HS-5 (cell line): ENCODE measurements around the gene PHIP.
"Not testable (repeated sequence)": the region's sequence is repeated elsewhere in the genome, so short reads cannot be mapped to it uniquely, and the experiment has no call there.

Experiments used
- DNase-seq: peaks from one replicate; pipeline ENCODE4 v3.0.0-alpha.2; 2012; ENCODE audit warnings: low read depth

The PHIP gene

DNA sequence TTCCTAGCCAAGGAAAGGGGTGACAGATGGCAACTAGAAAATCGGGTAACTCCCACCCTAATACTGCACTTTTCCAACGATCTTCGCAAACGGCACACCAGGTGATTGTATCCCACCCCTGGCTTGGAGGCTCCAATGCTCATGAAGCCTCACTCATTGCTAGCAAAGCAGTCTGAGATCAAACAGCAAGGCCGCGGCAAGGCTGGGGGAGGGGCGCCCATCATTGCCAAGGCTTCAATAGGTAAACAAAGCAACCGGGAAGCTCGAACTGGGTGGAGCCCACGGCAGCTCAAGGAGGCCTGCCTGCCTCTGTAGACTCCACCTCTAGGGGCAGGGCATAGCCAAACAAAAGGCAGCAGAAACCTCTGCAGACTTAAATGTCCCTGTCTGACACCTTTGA is 156.9 kb downstream of the PHIP start:
- not testable (repeated sequence) for DNase-seq

- no peak for DNase-seq
Observed at GRCh38 chr6:78917788-78918187, 160.3 kb downstream of the PHIP start.

DNA sequence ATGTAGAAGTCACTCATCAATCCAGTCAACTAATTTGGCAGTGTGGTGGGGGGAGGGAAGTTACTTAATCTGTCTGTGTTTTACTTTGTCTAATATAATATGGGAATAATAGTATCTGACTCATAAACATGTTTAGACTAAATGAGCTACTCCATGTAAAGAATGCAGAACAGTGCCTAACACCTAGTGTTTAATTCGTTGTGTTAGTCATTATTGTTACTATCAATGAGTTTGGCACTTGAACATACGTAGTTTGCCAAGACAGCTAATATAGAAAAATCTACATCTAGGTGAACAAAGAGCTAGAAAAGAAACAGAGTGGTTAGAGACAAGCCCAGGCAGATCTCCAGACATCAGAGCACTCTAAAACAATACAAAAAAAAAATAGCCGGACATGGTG is 161.6 kb downstream of the PHIP start:
- DNase-seq: no peak

DNA sequence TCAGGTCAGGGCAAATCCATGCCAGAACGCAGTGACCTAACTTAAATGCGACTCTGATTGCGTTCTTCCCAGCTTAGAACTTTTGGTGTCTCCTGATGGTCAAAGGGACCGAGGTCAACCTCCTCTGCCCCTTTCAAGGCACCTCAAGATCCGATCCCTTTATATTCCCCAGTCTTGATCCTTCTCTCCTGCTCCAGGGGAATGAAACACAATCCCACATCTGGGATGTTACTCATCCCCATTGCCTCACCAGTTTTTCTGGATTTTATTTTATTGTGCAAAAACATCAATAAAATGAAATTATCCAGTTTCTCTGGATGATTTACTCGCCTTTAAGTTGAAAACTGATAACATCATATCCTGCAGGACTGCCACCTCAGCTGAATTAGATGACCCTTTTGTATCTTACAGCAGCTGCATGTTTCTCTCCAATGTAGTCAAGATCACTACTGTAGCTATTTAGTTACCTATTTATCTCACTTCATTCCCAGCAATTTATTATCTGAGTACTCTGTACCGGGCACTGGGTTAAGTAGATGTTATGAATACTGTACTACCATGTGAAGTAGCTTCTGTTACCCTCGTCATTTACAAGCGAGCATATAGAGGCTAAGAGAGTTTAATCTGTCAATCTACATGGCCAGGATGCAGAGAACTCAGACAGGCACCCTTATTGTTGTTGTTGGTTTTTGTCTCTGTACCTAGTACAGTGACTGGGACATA is 166.7 kb downstream of the PHIP start:
- no peak for DNase-seq

DNA sequence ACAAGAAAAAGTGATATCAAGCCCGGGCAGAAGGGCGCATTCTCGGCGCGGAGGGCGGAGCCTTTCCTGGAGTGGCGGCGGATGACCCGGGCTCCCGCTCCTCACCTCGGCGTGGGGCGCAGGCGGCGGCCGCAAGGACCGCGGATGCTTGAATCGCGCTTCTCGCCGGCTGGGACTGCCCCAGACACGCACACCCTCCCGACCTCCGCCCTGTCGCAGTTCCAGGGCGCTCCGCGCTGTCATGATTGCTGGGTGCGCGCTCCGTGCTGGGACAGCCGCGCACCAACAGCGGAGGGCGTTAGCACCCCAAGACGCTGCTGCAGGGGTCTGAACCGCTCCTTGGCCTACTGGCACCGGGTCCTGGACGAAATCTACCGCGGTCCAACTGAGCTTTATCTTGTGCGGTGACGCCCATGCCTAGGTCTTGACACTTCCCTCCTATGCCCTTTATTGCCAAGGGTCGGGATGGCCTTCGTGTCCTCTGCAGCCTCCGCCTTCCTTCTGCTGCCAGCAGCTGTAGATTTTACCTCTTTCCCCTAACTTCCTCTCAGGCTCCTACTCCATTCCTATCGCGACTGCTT is 167.4 kb downstream of the PHIP start:
- no peak for DNase-seq

DNA sequence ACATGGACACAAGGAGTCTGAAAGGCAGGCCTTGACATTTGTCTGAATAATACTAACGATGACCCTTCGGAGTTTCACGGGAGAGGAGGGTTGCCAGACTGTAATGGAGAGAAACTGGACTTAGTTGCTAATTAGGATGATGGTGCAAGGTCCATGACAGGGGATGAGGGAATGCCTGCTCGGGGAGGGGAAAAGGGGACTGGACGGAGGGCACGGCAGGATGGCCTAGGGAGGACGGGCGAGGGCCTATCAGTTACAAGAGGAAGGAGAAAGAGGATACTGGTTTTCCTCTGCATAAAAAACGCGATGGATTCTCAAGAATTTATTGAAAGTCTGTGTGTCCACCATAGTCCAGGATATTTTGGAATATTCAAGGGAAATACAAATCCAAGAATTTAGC is 168.0 kb downstream of the PHIP start:
- DNase-seq: no peak

DNA sequence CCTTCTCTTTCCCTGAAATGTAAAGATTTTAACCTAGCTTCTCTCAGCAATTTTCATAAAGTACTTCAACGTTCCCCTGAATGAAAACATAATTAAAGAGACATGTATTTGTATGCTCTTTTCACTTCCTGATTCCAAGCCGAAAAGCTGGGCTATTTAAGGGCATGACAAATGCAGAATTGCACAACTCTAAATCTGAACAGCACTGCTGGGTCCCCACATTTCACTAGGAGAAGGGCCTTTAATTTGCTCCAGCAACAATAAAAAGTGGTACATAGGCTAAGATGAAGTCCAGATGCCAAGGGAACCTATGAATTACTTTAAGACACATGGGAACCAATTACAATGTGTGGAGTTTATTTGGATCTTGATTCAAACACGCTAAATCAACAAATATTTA is 168.7 kb downstream of the PHIP start:
- peak; percentile 30 for DNase-seq

DNA sequence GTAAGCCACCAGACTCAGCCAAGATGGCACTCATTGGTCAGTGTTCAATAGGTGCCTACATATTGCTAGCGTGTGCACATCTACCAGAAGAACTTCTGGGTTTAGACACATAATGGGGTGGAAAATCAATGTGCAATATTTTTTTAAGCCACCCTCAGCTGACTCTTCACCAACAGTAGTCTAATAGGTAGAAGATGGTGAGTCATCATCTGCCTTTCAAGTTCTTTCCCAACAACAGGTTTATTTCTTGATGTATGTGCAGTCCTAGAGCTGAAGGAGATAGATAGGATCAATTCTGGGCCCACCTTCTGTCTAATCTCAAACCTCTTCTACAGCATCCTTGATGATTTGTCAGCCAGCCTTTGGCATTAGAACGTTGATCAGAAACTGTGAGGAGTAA is 169.4 kb downstream of the PHIP start:
- DNase-seq: no peak

DNA sequence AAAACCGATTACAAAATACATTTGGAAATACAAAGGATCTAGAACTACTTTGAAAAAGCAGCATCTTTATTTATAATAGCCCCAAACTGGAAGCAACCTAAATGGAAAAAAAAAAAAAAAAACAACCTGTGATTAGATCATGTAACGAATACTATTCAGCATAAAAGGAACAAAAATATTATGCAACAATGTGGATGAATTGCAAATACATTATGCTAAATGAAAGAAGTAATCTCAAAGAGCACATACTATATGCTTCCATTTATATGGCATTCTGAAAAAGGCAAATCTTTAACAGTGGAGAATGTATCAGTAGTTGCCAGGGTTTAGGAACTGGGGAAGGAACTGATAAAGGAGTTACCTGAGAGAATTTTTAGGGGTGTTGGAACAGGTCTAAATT is 181.8 kb downstream of the PHIP start:
- DNase-seq: no peak

DNA sequence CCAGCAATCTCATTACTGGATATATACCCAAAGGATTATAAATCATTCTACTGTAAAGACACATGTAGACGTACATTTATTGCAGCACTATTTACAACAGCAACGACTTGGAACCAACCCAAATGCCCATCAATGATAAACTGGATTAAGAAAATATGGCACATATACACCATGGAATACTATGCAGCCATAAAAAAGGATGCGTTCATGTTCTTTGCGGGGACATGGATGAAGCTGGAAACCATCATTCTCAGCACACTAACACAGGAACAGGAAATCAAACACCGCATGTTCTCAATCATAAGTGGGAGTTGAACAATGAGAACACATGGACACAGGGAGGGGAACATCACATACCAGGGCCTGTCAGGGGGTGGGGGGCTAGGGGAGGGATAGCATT is 188.2 kb downstream of the PHIP start:
- DNase-seq: not testable (repeated sequence)
